ENCODE results near the gene B4GALT5.
"Not testable (repeated sequence)": the region's sequence is repeated elsewhere in the genome, so short reads cannot be mapped to it uniquely, and the experiment has no call there.

Gene B4GALT5

GRCh38 chr20:49624988-49625387 lies 88.7 kb downstream of the B4GALT5 start:
- DNase-seq, result not testable (repeated sequence)

GRCh38 chr20:49624317-49624716 lies 89.4 kb downstream of the B4GALT5 start:
- no peak for DNase-seq

DNA sequence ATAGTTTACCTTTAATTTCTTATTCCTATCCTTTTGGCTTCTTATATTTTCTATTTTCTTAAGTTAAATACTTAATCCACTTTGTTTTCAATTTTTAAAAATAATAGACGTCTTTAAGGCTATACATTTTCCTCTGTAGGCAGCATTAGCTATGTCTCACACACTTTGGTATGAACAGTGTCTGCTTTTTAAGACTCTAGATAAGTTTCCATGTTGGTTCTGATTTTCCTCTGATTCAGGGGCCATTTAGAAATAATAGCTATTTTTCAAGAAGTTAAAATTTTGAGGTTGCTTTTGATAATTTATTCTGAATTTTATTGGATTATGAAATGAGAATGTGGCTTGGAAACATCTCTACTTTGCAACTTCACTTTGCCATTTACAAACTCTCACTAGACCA lies 91.4 kb downstream of the B4GALT5 start:
- no peak for DNase-seq

- no peak for DNase-seq
Observed at GRCh38 chr20:49620364-49621240, 93.1 kb downstream of the B4GALT5 start.

- DNase-seq, result no peak
Observed at GRCh38 chr20:49619113-49620048, 94.3 kb downstream of the B4GALT5 start.

DNA sequence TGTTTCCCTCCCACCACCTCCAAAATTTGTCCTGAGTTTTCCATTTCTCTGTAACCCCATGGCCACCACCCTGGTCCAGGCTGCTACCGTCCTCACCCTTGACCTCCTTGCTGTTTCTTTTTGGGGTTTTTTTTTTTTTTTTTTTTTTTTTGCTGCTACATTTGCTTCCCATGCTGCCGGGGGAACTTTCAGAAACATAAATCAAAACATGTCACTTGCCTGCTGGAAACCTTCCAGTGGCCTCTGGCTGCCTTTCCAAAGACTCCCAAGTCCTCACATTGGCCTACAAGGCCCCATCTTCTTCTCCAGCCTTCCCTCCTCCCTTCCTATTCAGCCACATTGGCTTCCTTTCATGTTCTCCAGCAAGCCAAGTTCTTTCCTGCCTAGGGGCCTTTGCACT lies 95.4 kb downstream of the B4GALT5 start:
- no peak for DNase-seq

GRCh38 chr20:49617394-49617793 lies 96.3 kb downstream of the B4GALT5 start:
- DNase-seq, result not testable (repeated sequence)

DNA sequence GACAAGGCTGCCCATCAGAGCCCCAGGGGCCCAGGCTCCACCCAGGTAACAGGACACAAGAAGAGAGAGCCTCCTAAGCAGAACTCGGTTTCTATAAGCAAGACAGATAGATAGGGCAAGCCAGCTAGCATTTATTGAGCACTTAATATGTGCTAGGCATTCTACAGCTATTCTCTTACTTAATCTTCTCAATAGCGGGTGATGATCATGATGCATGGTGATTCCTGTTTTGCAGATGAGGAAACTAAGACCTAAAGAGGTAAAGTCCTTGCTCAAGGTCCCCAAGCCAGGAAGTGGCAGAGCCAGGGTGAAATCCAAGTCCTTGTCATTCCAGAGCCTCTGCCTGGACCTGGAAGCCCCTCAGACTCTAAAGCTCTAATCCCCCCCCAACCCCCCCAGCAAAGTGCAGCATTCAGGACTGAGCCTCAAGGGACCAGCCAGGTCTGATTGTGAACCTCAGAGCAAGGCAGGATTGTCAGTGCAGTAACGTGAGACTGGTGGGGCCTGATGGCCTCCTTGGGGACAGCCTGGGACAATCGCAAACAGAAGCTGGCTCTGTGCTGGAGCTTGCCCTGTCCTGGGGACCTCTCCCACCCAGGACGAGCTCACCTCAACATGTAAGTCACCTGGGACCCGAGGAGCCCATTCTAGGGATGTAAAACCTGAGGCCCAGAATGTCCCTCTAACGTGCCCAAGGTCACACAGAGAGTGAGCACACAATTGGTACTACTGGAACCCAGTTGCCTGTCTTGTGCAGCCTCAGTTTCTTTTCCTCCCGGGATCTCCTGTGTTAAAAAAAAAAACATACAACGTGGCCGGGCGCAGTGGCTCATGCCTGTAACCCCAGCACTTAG lies 97.3 kb downstream of the B4GALT5 start:
- DNase-seq, result no peak

DNA sequence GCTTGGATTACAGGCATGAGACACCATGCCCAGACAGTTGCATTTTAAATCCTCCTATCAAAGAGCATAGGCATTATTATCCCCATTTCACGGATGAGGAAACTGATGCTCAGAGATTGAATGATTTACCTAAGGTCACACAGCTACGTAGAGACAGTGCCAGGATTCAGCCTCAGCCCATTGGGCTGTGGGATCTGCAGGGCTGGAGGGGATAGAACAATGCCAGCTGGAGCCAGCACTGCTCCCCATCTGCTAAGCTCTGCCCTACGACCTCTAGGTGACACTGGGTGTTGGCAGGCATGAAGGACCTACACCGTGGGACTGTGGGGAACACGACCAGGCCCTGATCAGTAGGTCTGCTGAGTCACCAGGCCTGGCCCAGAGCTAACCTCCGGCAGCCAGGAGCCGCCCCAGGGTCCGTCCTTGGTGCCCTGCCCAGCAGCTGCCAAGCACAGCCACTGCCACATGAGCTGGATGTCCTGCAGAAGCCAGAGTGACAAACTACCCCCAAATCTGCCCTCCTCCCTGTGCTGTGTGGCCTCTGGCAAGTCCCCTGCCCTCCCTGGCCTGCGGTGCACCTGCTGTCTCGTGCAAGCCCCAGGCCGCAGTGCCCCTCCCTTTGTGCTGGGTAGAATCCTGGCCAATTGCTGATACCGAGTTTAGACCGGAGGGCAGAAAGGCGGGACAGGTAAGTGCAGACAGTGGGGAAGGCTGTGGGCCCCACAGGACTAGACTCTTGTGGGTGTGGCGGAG lies 98.1 kb downstream of the B4GALT5 start:
- no peak for DNase-seq

GRCh38 chr20:49615051-49615400 lies 98.7 kb downstream of the B4GALT5 start:
- DNase-seq, result not testable (repeated sequence)

DNA sequence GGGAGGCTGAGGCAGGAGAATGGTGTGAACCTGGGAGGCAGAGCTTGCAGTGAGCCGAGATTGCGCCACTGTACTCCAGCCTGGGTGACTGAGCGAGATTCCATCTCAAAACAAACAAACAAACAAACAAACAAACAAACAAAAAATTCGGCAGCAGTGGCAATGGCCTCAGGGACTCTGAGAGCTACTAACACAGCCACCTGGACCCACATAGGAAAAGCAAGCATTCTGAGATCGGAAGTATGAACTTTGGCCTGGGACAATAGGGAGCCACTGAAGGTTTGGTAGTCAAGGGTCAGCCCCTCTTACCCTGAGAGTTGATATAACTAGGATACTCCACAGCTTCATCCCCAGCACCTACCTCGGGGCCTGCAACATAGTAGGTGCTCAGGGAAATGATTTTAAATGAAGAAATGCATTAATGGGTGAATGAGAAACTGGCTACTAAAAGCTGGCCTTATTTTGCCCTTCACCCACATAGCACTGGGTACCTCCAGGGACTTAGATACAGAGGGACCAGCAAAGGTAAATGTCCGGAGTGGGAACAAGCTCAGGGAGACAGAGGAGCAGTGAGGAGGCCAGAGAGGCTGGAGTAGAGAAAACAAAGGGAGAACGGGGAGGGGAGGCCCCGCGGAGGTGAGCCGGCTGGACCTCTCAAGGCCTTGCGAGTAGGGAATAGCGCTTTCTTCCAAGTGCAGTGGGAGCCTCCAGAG lies 99.2 kb downstream of the B4GALT5 start:
- no peak for DNase-seq

GRCh38 chr20:49612127-49612738 lies 101.4 kb downstream of the B4GALT5 start:
- no peak for DNase-seq

GRCh38 chr20:49611539-49612126 lies 102.0 kb downstream of the B4GALT5 start:
- not testable (repeated sequence) for DNase-seq

DNA sequence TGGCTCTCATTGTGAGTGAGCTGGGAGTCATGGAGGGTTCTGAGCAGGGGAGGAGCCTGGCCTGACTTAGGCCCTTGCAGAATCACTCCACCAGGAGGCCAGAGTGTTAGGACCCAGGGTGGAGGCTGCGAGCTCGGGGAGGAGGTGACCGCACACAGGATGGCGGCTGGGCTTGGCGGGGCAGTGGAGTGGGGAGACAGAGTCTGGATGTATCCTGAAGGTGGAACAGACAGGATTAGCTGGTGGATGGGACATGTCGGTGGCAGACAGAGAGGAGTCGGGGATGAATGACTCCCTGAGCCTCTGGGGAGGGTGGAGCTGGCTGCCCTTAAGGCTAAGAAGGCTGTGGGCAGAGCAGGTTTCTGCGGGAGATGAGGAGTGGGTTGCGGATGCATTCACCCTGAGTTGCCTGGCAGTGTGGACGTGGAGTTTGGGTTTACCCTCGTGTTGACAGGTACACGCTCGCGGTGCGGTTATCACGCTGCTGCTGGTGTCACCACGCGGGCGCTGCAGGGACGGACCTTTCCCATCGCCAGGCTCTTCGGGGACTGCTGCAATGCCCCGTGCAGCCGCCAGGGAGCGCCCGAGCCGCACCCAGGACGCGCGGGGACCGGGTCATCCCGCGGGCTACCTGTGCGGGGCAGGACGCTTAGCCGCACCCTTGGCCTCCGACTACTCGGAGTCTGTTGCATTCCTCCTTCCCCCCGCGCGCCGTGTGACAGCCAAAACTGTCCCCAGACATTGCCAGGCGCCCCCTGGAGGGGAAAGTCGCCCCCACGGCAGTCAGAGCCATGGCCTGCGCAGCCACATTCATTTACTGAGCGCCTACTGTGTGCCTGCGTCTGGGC lies 102.8 kb downstream of the B4GALT5 start:
- DNase-seq, result peak; percentile 67 to 77 (median 72)

DNA sequence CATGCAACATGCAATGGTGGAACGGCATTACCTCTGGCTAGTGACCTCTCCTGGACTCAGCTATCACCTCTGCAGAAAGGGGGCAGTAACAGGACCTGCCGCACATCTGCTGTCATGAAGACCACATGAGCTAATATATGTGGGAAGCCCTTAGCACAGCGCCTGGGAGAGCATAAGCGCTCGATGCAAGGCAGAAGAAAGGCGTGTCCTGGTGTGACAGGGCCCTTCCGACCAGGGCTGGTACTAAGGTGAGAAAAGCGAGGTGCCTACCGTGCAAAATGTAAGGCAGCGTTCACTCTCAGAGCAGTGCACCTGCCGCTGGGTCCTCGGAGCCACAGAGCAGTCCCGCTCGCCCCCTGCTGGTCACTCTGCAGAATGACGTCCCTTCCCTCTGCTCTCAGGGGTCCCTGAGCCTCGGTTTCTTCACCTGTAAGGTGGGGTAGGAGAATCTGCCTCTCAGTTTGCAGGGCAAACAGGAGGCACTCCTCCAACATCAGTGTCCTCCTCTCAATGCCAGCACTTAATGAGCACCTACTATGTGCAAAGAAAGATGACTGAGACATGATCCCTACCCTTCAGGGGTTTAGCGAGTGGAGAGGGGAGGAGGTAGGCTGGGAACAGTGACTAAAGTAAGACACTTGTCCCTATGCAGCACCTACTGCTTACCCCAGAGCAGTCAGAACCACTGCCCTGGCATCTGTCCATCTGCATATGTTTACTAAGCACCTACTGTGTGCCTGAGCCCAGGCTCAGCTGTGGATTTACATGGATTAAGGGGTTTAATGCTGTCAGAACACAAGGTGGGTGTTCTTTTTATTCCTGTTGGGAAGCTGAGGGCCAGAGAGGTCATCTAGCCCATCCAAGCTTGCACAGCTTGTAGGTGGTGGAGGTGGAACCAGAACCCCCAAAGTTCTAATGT lies 104.7 kb downstream of the B4GALT5 start:
- DNase-seq, result peak; percentile 64 to 84 (median 68)

GRCh38 chr20:49607568-49607967 lies 106.1 kb downstream of the B4GALT5 start:
- no peak for DNase-seq

GRCh38 chr20:49603209-49603627 lies 110.5 kb downstream of the B4GALT5 start:
- DNase-seq, result no peak
